ACHN (cell line): Measurements from ENCODE around the gene ATP23.
A peak's percentile ranks its signal among the peaks of the same experiment; 100 is the strongest.

ENCODE experiments used
- DNase-seq: peaks from one replicate; pipeline ENCODE4 v3.0.0-alpha.2; 2015
- in situ Hi-C: cut with HindIII; loops from 2 replicates; pipeline ENCODE4 v1.10.0; 2017; ENCODE audit warnings: low sequenced_read_pairs, low pct_ligation_motif_present, low pct_unique_long_range_greater_than_20kb

Gene ATP23, protein sequence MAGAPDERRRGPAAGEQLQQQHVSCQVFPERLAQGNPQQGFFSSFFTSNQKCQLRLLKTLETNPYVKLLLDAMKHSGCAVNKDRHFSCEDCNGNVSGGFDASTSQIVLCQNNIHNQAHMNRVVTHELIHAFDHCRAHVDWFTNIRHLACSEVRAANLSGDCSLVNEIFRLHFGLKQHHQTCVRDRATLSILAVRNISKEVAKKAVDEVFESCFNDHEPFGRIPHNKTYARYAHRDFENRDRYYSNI

GRCh38 chr12:57941165-57941894 lies at the start of gene ATP23:
Gene ATP23 (plus strand): TSS chr12:57941567. CDS start chr12:57941702, 135 bp downstream.
- peak; percentile 98 for DNase-seq
- in situ Hi-C loops = no loop called here

DNA sequence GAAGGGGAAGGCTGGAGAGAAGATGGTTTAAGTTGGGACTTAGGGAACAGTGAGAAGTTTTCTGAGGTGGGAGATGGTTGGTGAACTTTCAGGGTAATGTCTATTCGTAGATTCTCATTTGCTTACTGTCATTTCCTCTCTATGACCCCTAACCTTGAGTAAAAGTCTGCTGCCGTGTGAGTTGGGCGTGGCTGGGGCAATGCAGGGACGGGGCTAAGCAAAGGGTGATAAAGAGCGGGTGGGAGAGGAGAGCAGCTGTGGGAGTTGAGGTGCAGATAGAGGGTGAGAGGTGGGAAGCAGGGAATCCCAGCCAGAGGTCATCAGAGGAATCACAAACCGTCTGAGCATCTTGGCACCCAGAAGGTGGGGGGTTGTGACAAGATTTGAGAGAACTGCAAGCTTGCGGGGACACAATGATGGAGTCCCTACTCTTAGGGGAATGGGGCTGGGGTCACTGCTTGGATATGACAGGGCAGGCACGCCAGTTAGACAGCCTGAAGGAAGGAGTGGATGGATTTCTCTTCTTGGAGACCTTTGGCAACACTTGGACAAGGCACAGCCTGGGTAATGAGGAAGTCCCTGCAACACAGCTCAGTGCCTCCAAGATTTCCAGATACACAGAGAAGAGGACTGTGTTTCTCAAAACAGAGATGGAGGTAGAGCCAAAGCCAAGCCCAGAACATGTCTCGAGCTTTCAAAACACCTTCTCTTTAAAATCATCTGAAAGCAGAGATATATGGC lies 49.0 kb upstream of the ATP23 start:
- no peak for DNase-seq
- in situ Hi-C loops = no loop called here

DNA sequence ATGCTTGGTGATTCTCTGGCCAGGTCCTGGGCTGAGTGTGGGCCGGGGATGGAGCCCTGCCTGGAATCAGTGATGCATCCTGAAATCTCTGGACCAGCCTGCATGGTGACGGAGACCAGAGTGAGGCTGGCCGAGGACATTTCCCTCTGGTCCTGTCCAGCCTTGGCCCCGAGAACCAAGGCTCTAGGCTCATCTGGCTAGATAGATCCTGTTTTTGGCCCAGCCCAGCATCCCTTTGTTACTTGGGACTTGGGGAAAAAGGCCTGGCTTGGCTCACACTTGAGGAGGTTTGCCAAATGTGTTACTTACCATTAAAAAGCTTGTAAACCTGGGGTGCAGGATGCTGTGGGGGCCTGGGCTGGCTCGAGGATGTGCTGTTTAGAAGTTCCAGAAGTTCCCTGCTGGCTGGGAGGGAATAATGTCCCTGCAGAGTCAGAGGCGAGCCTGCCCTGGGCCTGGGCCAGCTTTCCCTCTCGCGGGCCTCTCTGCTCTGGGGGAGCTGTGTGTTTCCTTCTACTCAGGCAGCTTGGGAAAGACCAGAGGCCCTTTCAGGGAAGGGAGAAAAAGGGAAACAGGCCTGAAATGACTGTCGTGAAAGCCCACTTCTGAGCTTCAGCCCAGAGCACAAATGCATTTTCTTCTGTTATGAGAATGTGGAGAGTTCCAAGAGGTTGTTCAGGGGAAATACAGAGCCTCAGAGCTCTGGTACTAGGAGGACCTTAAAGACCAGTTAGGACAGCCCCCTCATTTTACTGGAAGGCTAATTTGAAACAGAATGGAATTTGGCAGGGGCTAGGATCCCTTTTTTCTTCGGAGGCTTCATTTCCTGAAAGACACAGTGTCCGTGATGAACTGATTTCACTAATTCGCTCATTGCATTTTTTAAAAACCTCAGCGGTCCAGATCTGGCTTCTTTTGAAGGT lies 47.7 kb upstream of the ATP23 start:
- in situ Hi-C loops = no loop called here
- DNase-seq = no peak

GRCh38 chr12:57894399-57895292 lies 46.7 kb upstream of the ATP23 start:
- in situ Hi-C loops = no loop called here
- DNase-seq = no peak

DNA sequence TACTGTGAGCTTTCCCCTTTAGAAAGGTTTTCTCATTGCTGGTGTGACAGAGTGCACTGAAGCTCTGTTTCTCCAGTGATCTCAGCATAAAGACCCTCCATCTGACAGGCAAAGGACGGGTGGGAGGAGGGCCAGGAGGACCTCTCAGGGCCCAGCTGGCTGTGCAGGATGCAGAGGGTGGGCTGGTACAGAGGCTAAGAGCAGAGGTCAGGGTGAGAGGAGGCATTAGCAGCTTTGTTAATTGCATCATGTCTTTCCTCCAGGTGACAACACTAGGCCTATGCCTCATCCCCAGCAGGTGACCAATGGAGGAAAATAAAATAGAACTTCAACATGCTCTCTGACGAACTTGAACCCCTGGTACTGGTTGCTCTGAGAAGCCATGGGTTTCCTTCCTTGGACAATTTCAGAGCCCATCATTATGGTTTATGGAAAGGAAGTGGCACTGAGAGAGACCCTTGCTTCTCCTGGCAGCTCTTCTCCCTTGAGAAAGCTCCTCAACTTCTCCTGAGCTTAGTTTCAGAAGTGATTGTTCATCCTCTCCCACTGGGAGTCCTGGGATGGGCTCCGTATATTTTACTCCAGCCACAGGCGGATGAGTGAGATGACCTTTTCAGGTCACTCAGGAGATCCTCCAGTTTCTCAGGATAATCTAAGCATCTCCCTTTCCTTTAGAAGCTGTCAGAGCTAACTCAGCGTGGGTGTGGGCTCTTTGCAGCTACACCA lies 45.8 kb upstream of the ATP23 start:
- DNase-seq = no peak
- in situ Hi-C loops = no loop called here

DNA sequence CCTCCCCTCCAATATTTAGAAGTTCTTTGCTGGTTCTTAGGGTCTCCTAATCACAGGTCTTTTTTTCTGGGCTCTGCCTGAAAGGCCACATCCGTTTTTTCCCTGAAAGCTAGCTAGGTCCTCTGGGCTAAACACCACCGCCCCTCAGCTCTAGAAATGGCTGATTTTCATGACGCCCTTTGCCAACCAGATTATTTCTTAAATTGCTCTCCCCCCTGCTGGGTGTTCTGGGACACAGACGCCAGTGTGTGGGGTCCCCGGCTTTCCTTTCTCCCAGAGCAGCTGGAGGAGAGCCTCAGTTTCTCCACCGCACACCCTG lies 45.3 kb upstream of the ATP23 start:
- peak; percentile 32 for DNase-seq
- in situ Hi-C loops = no loop called here

- DNase-seq = peak; percentile 68
- in situ Hi-C loops = no loop called here
Observed at GRCh38 chr12:57896434-57897201, 44.7 kb upstream of the ATP23 start.

- in situ Hi-C loops = no loop called here
- DNase-seq = no peak
Observed at GRCh38 chr12:57897286-57897974, 43.9 kb upstream of the ATP23 start.

GRCh38 chr12:57898308-57898970 lies 42.9 kb upstream of the ATP23 start:
- DNase-seq = no peak
- in situ Hi-C loops = no loop called here

DNA sequence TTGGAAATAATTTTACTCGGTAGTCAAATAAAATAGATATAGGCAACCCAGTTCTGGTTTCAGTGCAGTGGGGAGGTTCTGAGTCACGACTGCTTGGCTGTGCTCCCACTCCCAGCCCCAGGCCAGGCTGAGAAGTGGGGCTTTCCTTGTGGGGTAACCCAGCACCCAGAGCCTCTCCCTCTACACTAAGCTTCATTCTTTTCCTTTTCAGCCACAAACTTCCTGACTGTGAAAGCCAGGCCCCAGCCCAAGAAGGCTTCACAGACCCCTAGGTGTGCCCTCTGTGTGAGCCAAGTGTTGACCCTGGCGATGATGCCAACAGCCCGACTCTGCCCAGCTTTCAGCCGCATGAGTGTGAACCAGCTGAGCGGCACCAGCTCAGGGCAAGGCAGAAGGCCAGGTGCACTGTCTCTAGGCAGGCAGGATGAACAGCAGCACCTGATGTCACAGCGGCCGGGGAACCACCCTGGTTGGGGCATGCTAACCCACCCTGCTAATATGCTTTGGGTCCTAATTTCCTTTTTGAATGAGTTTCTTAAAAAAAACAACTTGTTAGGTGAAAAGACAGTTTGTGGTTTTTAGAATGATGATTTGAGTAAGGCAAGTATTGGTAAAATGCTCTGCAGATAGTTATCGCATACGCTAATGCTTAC lies 42.2 kb upstream of the ATP23 start:
- DNase-seq = peak; percentile 60
- in situ Hi-C loops = no loop called here

DNA sequence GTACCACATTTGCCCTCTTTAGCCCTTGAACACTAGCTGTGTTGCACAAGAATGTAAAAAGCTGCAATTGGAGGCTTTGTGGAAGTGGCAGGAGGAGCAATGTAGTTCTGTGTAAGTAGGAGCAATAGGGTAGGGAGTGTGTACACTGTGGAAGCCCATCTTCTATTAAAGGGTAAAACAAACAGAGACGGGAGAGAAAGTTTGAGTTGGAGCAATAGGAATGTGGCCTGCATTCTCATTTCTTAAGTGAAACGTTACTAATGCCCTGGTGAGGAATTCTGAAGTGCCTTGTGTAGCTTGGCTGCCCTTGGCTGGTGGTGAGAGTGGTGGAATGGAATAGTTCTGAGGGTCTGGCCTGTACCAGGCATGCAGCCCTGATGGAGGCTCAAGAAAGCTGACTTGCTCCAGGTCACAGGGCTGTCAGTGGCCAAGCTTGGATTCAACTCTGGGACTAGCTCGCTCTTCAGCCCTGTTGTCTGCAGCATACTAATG lies 38.8 kb upstream of the ATP23 start:
- DNase-seq = no peak
- in situ Hi-C loops = no loop called here

DNA sequence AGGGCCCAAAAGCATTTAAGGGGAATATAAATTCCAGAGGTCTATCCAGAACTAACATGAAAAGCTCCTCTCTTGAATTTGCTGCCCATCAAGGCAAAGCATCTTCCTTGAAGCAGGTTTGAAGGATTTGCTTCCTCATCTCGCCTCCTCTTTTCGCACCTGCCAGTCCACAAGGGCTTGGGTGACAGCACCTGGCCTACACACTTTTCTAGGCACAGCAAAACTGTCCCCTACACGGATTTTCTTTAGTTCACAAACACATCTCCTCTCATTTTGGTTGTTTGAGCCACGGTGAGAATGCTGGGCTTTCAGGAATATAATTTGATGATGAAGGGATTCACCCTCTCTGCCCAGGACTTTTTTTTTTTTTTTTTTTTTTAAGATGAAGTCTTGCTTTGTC lies 36.9 kb upstream of the ATP23 start:
- no peak for DNase-seq
- in situ Hi-C loops = no loop called here

GRCh38 chr12:57904848-57905811 lies 36.2 kb upstream of the ATP23 start:
- in situ Hi-C loops = no loop called here
- peak; percentile 93 for DNase-seq
